ENCODE measurements around the gene NSL1.
"Not testable (repeated sequence)": the region's sequence is repeated elsewhere in the genome, so short reads cannot be mapped to it uniquely, and the experiment has no call there.

Gene NSL1

GRCh38 chr1:212791676-212792395 is at the start of gene NSL1, which contains the start of gene TATDN3:
TSS of gene NSL1 (minus strand) at chr1:212791777. CDS start at chr1:212791763, 14 bp downstream.
TSS of gene TATDN3 (plus strand) at chr1:212791894. CDS start at chr1:212791922, 28 bp downstream.
- peak; percentile 99 for DNase-seq (ENCODE audit: low spot score)

- DNase-seq (ENCODE audit: low spot score) = no peak
These were observed 46.6 kb upstream of the NSL1 start for GRCh38 chr1:212838145-212838544.

GRCh38 chr1:212833211-212834207 is 41.9 kb upstream of the NSL1 start:
- DNase-seq (ENCODE audit: low spot score) = not testable (repeated sequence)

GRCh38 chr1:212828395-212828794 is 36.8 kb upstream of the NSL1 start:
- DNase-seq (ENCODE audit: low spot score) = no peak

GRCh38 chr1:212827831-212828278 is 36.3 kb upstream of the NSL1 start:
- DNase-seq (ENCODE audit: low spot score) = no peak

- DNase-seq (ENCODE audit: low spot score) = no peak
These were observed 35.7 kb upstream of the NSL1 start for GRCh38 chr1:212827171-212827776.

GRCh38 chr1:212825798-212826452 is 34.3 kb upstream of the NSL1 start:
- DNase-seq (ENCODE audit: low spot score) = no peak

GRCh38 chr1:212824201-212824600 is 32.6 kb upstream of the NSL1 start:
- DNase-seq (ENCODE audit: low spot score) = no peak

GRCh38 chr1:212822956-212823355 is 31.4 kb upstream of the NSL1 start:
- no peak for DNase-seq (ENCODE audit: low spot score)

GRCh38 chr1:212820969-212821368 is 29.4 kb upstream of the NSL1 start:
- DNase-seq (ENCODE audit: low spot score) = no peak

- no peak for DNase-seq (ENCODE audit: low spot score)
These were observed 28.1 kb upstream of the NSL1 start for GRCh38 chr1:212819726-212820125.

- DNase-seq (ENCODE audit: low spot score) = no peak
These were observed 25.1 kb upstream of the NSL1 start for GRCh38 chr1:212816567-212817278.

- DNase-seq (ENCODE audit: low spot score) = no peak
These were observed 23.2 kb upstream of the NSL1 start for GRCh38 chr1:212814537-212815334.

- no peak for DNase-seq (ENCODE audit: low spot score)
These were observed 14.2 kb upstream of the NSL1 start for GRCh38 chr1:212805767-212806166.

- no peak for DNase-seq (ENCODE audit: low spot score)
These were observed 6.1 kb upstream of the NSL1 start for GRCh38 chr1:212797681-212798080.

GRCh38 chr1:212794561-212795014 is 3.0 kb upstream of the NSL1 start:
- no peak for DNase-seq (ENCODE audit: low spot score)

- no peak for DNase-seq (ENCODE audit: low spot score)
These were observed 875 bp upstream of the NSL1 start for GRCh38 chr1:212792396-212792908.

- no peak for DNase-seq (ENCODE audit: low spot score)
These were observed 309 bp downstream of the NSL1 start for GRCh38 chr1:212791261-212791675.

GRCh38 chr1:212785871-212786270 is 5.7 kb downstream of the NSL1 start:
- DNase-seq (ENCODE audit: low spot score) = no peak

- no peak for DNase-seq (ENCODE audit: low spot score)
These were observed 7.6 kb downstream of the NSL1 start for GRCh38 chr1:212783976-212784375.

Measured in left forelimb (tissue), 1 donor.